RWPE1 (cell line): ENCODE data around the gene EDEM1.
"Not testable (repeated sequence)": the region's sequence is repeated elsewhere in the genome, so short reads cannot be mapped to it uniquely, and the experiment has no call there.

ENCODE experiments used
- CTCF ChIA-PET: fragments of 350-600 bp; sonication (Branson Sonifier 250); formaldehyde crosslinking; extraction: SDS; loops from one replicate; lab custom pipeline; 2021; lab: Yijun Ruan, JAX
- POLR2A ChIA-PET: fragments of 400-600 bp; formaldehyde crosslinking; extraction: SDS; loops from one replicate; lab custom pipeline; 2020; ENCODE audit warnings: antibody characterized with exemption; ENCODE audit not compliant: low non-redundant PET; lab: Yijun Ruan, JAX
- DNase-seq: peaks from one replicate; pipeline ENCODE4 v3.0.0; 2012; ENCODE audit warnings: low spot score
- H3K27ac ChIP-seq: fragments of 450-650 bp; 2 replicates; pipeline ENCODE4 v1.5.1; 2017
- TF ChIP-seq, protein P1 (sequence below): fragments of 450-650 bp; conservative IDR thresholded peaks from 2 replicates; pipeline ENCODE4 v1.5.1; 2017; ENCODE audit warnings: low read depth, mild to moderate bottlenecking

The EDEM1 gene

DNA sequence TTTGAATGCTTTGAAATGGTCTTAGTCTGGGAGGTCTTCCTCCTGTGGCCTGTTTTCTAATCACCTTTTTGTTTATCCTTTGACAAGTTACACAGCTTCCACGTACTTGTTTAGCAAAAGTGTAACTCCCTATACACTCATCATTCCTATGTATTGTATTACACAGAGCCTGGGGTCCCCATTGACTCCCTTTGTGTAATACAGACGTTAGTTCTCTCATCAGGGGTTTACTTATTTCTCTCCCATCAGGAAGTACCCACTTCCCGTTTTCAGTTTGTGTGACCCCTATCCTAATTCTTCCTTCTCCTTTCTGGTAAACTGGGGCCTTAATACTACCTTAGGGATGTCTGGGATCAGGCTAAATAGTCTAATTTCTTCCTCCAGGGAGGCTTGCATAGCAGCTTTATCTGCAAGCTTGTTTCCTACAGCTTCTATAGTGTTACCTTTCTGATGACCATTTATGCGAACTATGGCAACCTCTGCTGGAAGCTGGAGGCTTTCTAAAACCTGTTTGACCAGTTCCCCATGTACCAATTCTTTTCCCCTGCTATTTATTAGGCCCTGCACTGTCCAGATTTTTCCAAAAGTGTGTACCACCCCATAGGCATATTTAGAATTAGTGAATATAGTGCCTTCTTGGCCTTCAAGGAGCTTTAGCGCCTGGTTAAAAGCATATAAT, 43.1 kb upstream of the EDEM1 start:
- H3K27ac ChIP-seq: no peak overlapping the region
- TF ChIP-seq, protein P1, sequence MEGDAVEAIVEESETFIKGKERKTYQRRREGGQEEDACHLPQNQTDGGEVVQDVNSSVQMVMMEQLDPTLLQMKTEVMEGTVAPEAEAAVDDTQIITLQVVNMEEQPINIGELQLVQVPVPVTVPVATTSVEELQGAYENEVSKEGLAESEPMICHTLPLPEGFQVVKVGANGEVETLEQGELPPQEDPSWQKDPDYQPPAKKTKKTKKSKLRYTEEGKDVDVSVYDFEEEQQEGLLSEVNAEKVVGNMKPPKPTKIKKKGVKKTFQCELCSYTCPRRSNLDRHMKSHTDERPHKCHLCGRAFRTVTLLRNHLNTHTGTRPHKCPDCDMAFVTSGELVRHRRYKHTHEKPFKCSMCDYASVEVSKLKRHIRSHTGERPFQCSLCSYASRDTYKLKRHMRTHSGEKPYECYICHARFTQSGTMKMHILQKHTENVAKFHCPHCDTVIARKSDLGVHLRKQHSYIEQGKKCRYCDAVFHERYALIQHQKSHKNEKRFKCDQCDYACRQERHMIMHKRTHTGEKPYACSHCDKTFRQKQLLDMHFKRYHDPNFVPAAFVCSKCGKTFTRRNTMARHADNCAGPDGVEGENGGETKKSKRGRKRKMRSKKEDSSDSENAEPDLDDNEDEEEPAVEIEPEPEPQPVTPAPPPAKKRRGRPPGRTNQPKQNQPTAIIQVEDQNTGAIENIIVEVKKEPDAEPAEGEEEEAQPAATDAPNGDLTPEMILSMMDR: no peak
- ChIA-PET POLR2A (no interaction called here), CTCF (interaction anchor here (0.7 kb wide), 1 partner anchor 13 kb away, joined by 3 read pairs; no protein-coding TSS in a partner anchor)
- DNase-seq: no peak

DNA sequence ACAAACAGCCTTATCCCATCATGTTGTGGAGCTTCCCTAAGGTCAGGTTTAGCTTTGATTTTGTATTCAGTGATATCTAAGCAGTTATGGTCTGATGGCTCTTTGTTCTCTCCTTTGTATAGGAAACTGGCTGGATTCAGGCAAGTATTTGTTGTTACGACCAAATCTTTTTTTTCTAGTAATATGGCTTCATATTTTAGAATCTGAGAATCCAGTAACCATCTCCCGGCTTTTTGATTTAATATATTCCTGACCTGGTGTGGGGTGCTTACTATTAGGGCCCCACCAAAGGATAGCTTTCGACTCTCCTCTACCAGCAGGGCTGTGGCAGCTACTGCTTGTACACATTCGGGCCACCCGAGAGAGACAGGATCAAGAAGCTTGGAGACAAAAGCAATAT, 42.4 kb upstream of the EDEM1 start:
- TF ChIP-seq, protein P1: no peak
- CTCF ChIA-PET: no interaction called here
- DNase-seq: no peak
- H3K27ac ChIP-seq: no peak overlapping the region
- POLR2A ChIA-PET: no interaction called here

DNA sequence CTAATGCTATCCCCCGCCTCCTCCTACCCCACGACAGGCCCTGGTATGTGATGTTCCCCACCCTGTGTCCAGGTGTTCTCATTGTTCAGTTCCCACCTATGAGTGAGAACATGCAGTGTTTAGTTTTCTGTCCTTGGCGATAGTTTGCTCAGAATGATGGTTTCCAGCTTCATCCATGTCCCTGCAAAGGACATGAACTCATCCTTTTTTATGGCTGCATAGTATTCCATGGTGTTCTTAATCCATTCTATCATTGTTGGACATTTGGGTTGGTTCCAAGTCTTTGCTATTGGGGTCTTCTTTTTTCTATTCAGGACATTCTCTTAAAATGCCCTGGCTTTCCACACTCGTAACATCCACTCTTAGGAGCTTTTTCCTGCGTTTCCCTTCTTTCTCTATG, 40.4 kb upstream of the EDEM1 start:
- POLR2A ChIA-PET, CTCF ChIA-PET, DNase-seq, H3K27ac ChIP-seq: not testable (repeated sequence)

DNA sequence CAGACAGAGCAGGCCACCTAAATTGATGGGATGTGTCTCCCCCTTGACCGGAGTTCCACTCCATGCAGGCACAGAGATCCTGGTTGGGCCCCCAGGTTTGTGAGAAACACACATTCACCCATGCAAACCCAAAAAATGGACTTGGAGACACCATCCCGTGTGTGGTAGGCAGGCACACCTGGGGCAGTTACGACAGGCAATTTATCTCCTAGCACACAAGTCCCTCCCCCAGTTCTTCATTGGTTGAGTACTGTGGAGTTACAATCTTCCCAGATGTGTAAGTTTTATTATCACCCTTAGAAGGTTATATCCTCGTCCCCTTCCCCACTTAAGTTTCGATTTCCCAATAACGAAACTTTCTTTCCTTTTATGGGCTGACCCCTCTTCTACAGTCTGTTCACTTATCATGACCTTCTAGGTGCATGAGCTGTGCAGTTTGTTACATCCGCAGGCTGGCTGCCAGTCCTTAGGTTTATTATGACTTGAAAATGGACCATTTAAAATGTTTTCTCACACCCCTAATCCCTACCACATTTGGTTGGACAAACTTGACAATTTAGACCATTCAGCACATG, 38.1 kb upstream of the EDEM1 start:
- no peak overlapping the region for H3K27ac ChIP-seq
- POLR2A ChIA-PET: no interaction called here
- no peak for DNase-seq
- CTCF ChIA-PET: no interaction called here
- TF ChIP-seq, protein P1: no peak

DNA sequence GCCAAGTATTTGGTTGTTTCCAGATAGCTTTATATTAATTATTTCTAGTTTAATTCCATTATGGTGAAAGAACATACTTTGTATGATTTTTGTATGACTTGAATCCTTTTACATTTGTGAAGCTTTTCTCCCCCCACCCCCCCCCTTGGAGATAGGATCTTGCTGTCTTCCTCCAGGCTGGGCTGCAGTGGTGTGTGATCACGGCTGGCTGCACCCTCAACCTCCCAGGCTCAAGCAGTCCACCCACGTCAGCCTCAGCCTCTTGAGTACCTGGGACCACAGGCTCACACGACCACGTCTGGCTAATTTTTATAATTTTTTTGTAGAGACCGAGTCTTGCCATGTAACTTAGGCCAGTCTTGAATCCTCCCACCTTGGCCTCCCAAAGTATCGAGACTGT, 35.9 kb upstream of the EDEM1 start:
- no peak for DNase-seq
- H3K27ac ChIP-seq: no peak overlapping the region
- TF ChIP-seq, protein P1: no peak
- POLR2A ChIA-PET: no interaction called here
- CTCF ChIA-PET: interaction anchor here (0.6 kb wide), 1 partner anchor 13 kb away, joined by 3 read pairs; no protein-coding TSS in a partner anchor

DNA sequence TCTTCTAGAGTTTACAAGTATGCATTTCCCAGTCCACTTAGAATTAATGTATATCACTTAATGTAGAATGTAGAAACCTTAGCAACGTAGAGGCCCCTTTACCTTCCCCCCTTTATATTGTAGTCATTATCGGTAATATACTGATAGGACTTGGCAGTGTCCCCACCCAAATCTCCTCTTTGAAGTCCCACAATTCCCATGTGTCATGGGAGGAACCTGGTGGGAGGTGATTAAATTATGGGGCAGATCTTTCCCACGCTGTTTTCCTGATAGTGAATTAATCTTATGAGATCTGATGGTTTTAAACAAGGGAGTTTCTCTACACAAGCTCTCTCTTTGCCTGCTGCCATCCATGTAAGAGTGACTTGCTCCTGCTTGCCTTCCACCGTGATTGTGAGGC, 34.4 kb upstream of the EDEM1 start:
- TF ChIP-seq, protein P1: no peak
- POLR2A ChIA-PET: no interaction called here
- DNase-seq: no peak
- no peak overlapping the region for H3K27ac ChIP-seq
- CTCF ChIA-PET: interaction anchor here (0.7 kb wide), 1 partner anchor 481 kb away, joined by 3 read pairs; no protein-coding TSS in a partner anchor

DNA sequence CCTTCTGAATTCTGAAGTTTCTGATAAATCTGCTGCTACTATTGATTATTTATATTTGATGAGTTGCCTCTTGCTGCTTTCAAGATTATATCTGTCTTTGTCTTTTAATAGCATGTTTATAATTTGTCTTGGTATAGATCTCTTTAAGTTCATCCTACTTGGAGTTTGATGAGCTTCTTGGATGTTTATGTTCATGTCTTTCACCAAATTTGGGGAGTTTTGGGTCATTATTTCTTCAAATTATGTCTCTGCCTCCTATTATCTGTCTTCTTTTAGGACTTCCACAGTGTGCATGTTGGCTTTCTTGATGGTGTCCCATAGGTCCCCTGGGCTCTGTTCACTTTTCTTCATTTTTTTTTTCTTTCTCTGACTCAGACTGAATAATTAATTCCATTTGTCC, 32.3 kb upstream of the EDEM1 start:
- H3K27ac ChIP-seq: no peak overlapping the region
- TF ChIP-seq, protein P1: no peak
- ChIA-PET CTCF (no interaction called here), POLR2A (no interaction called here)
- DNase-seq: no peak
